ENCODE results near the gene PTP4A1. TPM values are rescaled to one million over a fixed set of nuclear protein-coding genes. Genes with fewer than 3 reads are reported as not detected.

PTP4A1 gene
- total RNA-seq, 2 donors from 2014 or later, result 37.2 to 42.6 TPM

GRCh38 chr6:63599243-63599642, 27.0 kb downstream of the PTP4A1 start:
- 90% methylated on average over 7 of the region's 7 CpGs for WGBS, 2 experiments (ENCODE audit: insufficient coverage in 1 of 2, insufficient read length in 1 of 2)

GRCh38 chr6:63600136-63600535, 27.9 kb downstream of the PTP4A1 start:
- Mint-ChIP-seq H3K36me3 (ENCODE audit: low read depth) (no peaks in the 10 kb centered on the region), H3K4me3 (no peak overlapping the region), H3K9me3 (no peaks in the 10 kb centered on the region), H3K27me3 (ENCODE audit: insufficient read depth) (peaks cover 5% of the 10 kb centered on the region), H3K4me1 (peaks cover 7% of the 10 kb centered on the region), H3K27ac (no peak overlapping the region)
- no peaks in the 10 kb centered on the region for H3K36me3 ChIP-seq (ENCODE audit: control insufficient read depth, insufficient read depth, low read length)
- 91 to 92% methylated on average over 2 to 6 of the region's 6 CpGs for WGBS, 2 experiments (ENCODE audit: insufficient coverage in 1 of 2, insufficient read length in 1 of 2)
- H3K9me3 ChIP-seq (ENCODE audit: control insufficient read depth, low read length), result no peaks in the 10 kb centered on the region
- H3K27me3 ChIP-seq (ENCODE audit: control insufficient read depth, insufficient read depth, low read length, poor library complexity, severe bottlenecking), result no peaks in the 10 kb centered on the region
- H3K4me3 ChIP-seq (ENCODE audit: low read length), result no peak overlapping the region
- no peak for DNase-seq
- no peak for TF ChIP-seq CTCF (conservative IDR thresholded peaks at IDR 0.05)
- no peaks in the 10 kb centered on the region for H3K4me1 ChIP-seq (ENCODE audit: control insufficient read depth, insufficient read depth, low read length)
- H3K9ac ChIP-seq (ENCODE audit: extremely low read depth, low read length, poor library complexity, severe bottlenecking), result no peak overlapping the region
- no peak overlapping the region for H3K27ac ChIP-seq (ENCODE audit: low read depth, low read length)

More at GRCh38 chr6:63599243-63599642, 27.0 kb downstream of the PTP4A1 start:
- H3K4me3 Mint-ChIP-seq, result no peak overlapping the region
- H3K4me1 Mint-ChIP-seq, result peaks cover 7% of the 10 kb centered on the region
- Histone ChIP-seq H3K36me3 (ENCODE audit: control insufficient read depth, insufficient read depth, low read length) (no peaks in the 10 kb centered on the region), H3K27me3 (ENCODE audit: control insufficient read depth, insufficient read depth, low read length, poor library complexity, severe bottlenecking) (no peaks in the 10 kb centered on the region), H3K9me3 (ENCODE audit: control insufficient read depth, low read length) (no peaks in the 10 kb centered on the region), H3K27ac (ENCODE audit: low read depth, low read length) (no peak overlapping the region), H3K9ac (ENCODE audit: extremely low read depth, low read length, poor library complexity, severe bottlenecking) (no peak overlapping the region), H3K4me3 (ENCODE audit: low read length) (no peak overlapping the region), H3K4me1 (ENCODE audit: control insufficient read depth, insufficient read depth, low read length) (no peaks in the 10 kb centered on the region)
- no peak for DNase-seq
- H3K9me3 Mint-ChIP-seq, result no peaks in the 10 kb centered on the region
- peaks cover 5% of the 10 kb centered on the region for H3K27me3 Mint-ChIP-seq (ENCODE audit: insufficient read depth)
- TF ChIP-seq CTCF (conservative IDR thresholded peaks at IDR 0.05), result no peak
- H3K36me3 Mint-ChIP-seq (ENCODE audit: low read depth), result no peaks in the 10 kb centered on the region
- no peak overlapping the region for H3K27ac Mint-ChIP-seq

- Histone ChIP-seq H3K9ac (ENCODE audit: extremely low read depth, low read length, poor library complexity, severe bottlenecking) (no peak overlapping the region), H3K27me3 (ENCODE audit: control insufficient read depth, insufficient read depth, low read length, poor library complexity, severe bottlenecking) (no peaks in the 10 kb centered on the region), H3K9me3 (ENCODE audit: control insufficient read depth, low read length) (no peaks in the 10 kb centered on the region), H3K4me1 (ENCODE audit: control insufficient read depth, insufficient read depth, low read length) (no peaks in the 10 kb centered on the region), H3K36me3 (ENCODE audit: control insufficient read depth, insufficient read depth, low read length) (no peaks in the 10 kb centered on the region), H3K4me3 (ENCODE audit: low read length) (no peak overlapping the region), H3K27ac (ENCODE audit: low read depth, low read length) (no peak overlapping the region)
- DNase-seq, result no peak
- TF ChIP-seq CTCF (conservative IDR thresholded peaks at IDR 0.05), result no peak
- no peaks in the 10 kb centered on the region for H3K9me3 Mint-ChIP-seq
- H3K27ac Mint-ChIP-seq, result no peak overlapping the region
- H3K4me1 Mint-ChIP-seq, result no peaks in the 10 kb centered on the region
- H3K4me3 Mint-ChIP-seq, result no peak overlapping the region
- WGBS, 2 experiments (ENCODE audit: insufficient coverage in 1 of 2, insufficient read length in 1 of 2), result 89% methylated on average over 1 of the region's 1 CpG; no CpG with 5 or more reads in 1 of the 2 experiments
- H3K27me3 Mint-ChIP-seq (ENCODE audit: insufficient read depth), result peaks cover 1% of the 10 kb centered on the region
- H3K36me3 Mint-ChIP-seq (ENCODE audit: low read depth), result no peaks in the 10 kb centered on the region
Observed at GRCh38 chr6:63609231-63609630, 37.0 kb downstream of the PTP4A1 start.

Data from endodermal cell (in vitro differentiated cells).